Lower leg skin (tissue), 3 donors: ENCODE data around the gene PILRB.

Source experiments
- POLR2A ChIP-seq, 2 donors: fragments of 450-650 bp; IDR thresholded peaks; one replicate each; pipeline ENCODE4 v1.6.1; 2016 to 2017; ENCODE audit warnings: antibody characterized with exemption in 2 of 2, mild to moderate bottlenecking in 1 of 2, moderate library complexity in 1 of 2
- TF ChIP-seq, protein P1 (sequence below), 3 donors: fragments of 450-650 bp; IDR thresholded peaks; one replicate each; pipeline ENCODE4 v1.5.1; 2016; ENCODE audit warnings: antibody characterized with exemption in 3 of 3, mild to moderate bottlenecking in 3 of 3, moderate library complexity in 2 of 3

DNA sequence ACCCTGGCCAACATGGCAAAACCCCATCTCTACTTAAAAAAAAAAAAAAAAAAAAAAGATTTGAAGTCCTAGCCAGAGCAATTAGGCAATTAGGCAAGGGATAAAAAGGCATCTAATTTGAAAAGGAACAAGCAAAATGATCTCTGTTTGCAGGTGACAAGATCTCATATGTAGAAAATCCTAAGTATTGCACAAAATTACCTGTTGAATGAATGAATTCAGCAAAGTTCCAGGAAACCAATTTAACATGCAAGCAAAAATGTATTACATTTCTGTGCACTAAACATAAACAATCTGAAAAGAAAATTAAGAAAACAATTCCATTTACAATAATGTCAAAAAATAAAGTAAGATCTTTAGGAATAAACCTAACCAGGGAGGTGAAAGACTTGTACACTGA, 5.2 kb downstream of the PILRB start:
- TF ChIP-seq, protein P1, sequence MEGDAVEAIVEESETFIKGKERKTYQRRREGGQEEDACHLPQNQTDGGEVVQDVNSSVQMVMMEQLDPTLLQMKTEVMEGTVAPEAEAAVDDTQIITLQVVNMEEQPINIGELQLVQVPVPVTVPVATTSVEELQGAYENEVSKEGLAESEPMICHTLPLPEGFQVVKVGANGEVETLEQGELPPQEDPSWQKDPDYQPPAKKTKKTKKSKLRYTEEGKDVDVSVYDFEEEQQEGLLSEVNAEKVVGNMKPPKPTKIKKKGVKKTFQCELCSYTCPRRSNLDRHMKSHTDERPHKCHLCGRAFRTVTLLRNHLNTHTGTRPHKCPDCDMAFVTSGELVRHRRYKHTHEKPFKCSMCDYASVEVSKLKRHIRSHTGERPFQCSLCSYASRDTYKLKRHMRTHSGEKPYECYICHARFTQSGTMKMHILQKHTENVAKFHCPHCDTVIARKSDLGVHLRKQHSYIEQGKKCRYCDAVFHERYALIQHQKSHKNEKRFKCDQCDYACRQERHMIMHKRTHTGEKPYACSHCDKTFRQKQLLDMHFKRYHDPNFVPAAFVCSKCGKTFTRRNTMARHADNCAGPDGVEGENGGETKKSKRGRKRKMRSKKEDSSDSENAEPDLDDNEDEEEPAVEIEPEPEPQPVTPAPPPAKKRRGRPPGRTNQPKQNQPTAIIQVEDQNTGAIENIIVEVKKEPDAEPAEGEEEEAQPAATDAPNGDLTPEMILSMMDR (IDR thresholded peaks at IDR 0.05): no peak
- no peak for TF ChIP-seq POLR2A (IDR thresholded peaks at IDR 0.05)
